HG03045 (cell line): ENCODE data around the gene KIAA0319L.
"Not testable (repeated sequence)": the region's sequence is repeated elsewhere in the genome, so short reads cannot be mapped to it uniquely, and the experiment has no call there.

ENCODE experiments used
- ATAC-seq: cut with Tn5 transposase; IDR thresholded peaks from one replicate; pipeline ENCODE4 v1.9.1; 2021; ENCODE audit warnings: mild to moderate bottlenecking, moderate library complexity; ENCODE audit not compliant: unreplicated experiment

Gene KIAA0319L

DNA sequence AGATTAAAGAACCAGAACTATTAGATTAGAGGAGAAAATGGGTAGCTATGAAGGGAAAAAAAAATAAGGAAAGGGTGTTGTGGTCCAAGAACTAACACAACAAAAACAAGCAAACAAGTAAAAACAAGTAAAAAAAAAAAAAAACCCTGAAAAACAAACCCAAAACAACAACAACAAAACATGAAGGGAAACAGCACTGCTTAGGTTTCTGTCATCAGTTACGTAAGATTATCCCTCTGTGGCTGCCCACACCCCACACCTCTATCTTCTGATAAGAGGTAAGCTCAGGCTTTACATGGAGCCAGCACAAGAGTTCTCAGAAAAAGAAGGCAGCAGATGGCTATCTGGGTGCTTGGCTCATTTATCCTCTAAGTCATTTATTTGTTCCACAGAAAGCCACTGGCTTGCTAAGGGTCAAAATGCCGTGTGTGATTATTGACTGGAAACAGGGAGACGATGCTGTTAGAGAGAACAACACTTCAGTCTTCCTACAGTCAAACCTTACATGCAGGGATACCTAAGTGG lies 57.5 kb downstream of the KIAA0319L start:
- no peak for ATAC-seq

DNA sequence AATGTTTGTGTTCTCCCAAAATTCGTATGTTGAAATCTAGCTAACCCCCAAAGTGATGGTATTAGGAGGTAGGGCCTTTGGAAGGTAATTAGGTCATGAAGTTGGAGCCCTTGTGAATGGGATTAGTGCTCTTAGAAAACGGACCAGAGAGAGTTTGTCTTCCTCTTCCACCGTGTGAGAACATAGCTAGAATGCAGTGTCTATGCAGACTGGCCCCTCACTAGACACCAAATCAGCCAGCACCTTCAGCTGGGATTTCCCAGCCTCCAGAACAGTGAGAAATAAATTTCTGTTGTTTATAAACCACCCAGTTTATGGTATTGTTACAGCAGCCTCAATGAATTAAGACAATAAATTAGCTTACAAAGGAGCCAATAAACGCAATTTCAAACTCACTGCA lies 58.0 kb downstream of the KIAA0319L start:
- ATAC-seq = no peak

DNA sequence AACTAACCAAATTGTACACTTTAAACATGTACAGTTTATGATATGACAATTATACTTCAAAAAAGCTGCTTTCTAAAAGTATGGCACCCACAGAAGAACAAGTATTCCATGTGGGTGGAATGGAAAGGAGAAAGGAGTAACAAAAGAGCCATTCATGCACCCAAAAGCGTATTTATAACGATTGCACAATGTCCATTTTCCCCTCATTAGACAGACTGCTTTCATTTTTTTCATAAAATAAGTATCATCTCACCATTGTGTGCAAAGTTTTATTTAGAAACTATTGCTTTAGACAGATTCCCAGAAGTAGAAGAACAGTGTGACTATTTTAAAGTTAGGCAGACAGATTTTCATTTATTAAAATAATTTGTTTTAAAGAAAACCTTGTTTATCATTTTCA lies 59.6 kb downstream of the KIAA0319L start:
- no peak for ATAC-seq

DNA sequence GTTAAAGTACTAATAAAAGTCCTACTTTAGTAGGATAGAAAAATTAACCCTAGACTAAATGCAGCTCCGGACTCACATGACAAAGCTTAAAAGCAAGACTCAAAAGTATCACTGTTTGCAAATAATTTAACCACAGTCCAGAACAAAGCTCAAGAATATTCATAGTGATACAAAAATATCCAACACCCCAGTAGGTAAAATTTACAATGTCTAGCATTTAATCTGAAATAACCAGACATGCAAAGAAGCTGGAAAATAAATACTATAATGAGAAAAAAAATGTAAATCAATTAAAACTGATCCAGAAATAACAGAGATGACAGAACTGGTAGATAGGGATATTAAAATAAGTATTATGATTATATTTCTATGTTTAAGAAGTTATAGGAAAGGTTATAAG lies 67.0 kb downstream of the KIAA0319L start:
- no peak for ATAC-seq

DNA sequence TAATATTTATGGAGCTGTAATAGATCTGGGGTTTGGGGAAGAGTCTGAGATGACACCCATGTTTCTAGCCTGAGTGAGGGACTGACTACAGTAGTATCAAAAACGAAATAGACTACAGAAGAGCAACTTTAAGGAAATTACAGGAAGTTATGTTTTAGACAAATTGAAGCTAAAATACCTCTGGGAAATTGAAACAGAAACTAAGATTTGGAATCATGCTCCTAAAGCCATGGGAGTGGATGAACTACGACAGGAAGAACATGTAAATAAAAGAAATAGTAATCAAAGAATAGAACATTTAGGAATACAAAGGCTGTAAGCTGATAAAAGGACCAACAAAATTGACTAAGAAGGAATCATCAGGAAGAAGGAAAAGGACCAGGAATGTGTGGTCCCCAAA lies 68.9 kb downstream of the KIAA0319L start:
- no peak for ATAC-seq

DNA sequence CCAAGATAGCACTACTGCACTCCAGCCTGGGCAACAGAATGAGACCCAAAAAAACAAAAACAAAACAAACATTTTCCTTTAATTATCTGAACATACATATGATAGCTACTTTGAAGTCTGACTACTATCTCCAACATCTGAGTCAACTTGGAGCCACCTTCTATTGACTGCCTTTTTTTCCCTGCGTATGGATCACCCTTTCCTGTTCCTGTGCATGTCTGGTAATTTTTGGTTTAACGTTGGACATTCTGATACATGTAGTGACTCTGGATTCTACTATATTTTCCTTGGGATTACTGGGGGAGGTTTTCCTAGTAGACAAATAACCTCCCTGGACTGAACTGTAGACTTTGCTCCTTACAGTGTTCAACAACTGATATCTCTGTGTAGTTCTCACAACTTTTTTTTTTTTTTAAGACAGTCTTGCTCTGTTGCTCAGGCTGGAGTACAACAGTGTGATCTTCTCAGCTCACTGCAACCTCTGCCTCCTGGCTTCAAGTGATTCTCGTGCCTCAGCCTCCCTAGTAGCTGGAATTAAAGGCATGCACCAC lies 70.3 kb downstream of the KIAA0319L start:
- ATAC-seq = no peak

DNA sequence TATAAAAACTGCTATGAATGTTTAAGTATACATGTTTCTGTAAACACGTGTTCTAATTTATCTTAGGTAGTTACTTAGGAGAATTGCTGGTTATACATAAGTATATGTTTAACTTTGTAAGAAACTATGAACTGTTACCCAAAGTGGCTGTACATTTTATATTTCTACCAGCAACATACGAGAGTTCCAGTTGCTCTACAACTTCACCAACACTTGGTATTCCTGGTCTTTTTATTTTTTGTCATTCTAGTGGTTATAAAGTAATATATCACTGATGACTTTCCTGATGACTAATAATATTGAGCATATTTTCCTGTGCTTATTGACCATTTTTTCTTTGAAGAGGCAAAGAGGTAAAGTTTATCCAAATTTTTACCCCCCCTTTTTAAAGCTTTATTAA lies 76.0 kb downstream of the KIAA0319L start:
- no peak for ATAC-seq

DNA sequence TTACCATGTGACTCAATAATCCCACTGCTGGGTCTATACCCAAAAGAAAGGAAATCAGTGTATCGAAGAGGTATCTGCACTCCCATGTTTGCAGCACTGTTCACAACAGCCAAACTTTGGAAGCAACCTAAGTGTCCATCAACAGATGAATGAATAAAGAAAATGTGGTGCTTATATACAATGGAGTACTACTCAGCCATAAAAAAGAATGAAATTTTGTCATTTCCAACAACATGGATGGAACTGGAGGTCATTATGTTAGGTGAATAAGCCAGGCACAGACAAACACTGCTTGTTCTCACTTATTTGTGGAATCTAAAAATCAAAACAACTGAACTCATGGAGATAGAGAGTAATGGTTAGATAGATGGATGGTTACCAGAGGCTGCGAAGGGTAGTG lies 79.3 kb downstream of the KIAA0319L start:
- ATAC-seq = no peak

DNA sequence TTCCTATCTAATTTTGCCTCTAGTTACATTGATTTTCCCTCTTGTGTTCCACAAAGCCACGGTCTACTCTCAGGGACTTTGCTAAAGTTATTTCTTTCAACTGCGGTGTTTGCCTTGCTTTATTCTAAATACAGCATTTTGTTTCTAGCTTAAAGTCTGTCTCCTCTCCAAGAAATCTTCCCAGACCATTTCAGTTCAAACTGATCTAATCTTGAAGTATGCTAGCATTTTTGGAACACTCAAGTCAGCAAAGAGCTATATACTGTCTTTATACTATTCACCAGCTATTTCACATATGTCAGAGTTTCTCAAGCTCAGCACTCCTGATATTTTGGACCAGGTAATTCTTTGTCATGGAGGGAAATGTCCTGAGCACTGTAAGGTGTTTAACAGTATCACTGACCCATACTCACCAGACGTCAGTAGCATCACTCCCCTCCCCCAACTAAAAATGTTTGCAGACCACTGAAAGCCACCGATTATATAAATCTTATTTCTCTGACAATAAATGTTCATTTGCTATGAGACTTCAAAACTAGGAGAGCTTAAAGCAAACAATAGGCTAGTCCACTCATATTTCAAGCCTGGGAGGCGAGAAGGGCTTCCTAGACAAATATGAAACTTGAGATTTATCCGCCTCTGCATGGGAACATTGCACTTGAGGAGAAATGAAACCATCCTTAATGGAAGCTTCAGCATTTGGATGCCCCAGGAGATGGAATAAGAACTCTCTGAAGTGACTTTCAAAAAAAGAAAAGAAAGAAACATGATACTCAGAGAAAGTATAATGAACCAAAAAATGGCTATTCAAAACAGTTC lies 81.1 kb downstream of the KIAA0319L start:
- no peak for ATAC-seq

DNA sequence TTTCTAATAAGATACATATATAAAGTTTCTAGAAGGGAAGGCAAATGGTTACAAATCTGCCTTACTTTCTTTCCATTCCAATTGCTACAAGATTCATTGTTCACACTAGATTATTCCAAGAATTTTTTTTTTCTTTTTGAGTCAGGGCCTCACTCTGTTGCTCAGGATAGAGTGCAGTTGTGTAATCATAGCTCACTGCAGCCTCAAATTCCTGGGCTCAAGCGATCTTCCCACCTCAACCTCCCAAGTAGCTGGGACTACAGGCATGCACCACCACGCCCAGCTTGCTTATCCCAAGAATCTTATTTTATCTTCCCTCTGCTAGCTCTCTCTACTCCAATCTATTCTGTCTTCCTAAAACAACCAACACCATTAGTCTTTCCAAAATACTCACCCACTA lies 81.8 kb downstream of the KIAA0319L start:
- ATAC-seq = no peak

DNA sequence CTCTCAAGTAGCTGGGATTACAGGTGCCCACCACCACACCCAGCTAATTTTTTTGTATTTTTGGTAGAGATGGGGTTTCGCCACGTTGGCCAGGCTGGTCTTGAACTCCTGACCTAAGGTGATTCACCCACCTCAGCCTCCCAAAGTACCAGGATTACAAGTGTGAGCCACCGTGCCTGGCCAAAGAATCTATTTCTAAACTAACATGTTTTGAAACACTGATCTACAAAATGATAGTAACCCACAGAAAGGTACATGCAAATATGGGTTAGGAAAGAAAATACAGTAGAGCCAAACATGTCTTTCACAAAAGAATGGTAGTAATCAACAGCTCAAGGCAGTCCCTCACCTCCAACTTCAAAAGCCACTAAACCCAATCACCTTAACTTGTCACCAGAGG lies 84.0 kb downstream of the KIAA0319L start:
- not testable (repeated sequence) for ATAC-seq

DNA sequence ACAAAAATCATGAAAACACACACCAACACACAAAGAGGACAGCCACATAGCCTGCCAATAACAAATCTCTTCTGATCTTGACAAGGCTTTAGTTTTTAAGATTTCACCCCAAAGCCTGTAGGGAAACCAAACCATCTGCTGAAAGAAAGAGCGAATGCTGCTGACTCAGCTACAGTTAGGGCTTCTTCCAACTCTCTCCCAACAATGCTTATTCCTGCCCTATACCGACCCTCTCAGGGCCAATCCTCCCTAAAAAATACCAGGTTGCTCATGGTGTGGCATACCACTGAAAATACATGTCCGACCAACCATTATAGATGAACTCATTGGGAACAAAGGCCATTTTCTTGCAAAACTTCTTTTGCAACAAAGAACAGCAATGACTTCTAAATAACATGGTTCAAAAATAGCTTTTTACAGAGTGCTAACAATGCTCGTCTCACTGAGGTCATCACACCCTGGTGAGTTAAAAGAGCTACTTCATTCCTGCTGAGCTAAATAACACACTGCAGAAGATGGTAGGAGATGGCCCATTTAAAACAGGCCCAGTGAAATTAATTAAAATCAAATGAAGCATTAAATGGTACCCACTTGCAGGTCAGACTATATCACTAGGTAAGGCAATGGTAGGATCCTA lies 86.1 kb downstream of the KIAA0319L start:
- no peak for ATAC-seq

DNA sequence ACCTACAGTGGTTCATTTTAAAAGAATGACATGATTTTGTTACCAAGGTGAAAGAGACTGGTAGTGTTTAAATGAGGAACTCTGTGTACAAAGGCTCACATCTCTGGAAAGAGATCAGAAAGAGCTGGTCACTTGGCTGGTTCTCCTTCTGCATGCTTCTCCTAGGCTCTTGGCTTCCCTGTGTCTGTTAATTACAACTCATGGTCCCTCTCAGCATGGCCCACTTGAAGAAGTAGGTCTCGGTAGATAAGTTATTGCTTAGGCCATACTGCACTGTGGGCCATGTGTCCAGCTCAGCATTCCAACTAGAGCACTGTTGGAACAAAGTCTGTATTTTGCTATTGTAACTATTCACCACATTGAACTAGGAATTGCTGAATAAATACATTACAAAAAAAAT lies 91.1 kb downstream of the KIAA0319L start:
- no peak for ATAC-seq

DNA sequence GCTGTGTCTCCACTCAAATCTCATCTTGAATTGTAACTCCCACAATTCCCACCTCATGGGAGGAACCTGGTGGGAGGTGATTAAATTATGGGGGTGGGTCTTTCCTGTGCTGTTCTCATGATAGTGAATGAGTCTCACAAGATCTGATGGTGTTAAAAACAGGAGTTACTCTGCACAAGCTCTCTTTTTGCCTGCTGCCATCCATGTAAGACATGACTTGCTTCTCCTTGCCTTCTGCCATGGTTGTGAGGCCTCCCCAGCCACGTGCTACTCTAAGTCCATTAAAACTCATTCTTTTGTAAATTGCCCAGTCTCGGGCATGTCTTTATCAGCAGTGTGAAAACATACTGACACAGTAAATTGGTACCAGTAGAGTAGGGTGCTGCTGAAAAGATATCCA lies 93.5 kb downstream of the KIAA0319L start:
- ATAC-seq = not testable (repeated sequence)

DNA sequence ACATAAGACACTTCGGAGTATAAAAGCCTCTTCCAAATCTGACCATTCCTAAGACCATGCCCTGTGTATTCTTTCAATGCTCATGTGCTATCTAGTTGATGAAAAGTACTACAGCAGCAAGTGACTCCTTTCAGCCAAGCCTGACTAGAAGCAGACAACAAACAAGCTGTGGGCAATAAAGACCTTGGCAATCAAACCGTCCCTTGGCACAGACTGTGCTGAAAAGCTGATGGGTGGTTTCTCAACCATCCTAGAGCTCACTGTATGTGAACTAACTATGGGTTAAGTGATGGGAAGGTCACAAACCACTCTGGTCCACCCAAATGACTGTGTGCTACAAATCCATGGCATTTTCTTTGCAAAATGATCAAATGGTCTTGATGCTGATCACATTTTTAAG lies 94.0 kb downstream of the KIAA0319L start:
- no peak for ATAC-seq

DNA sequence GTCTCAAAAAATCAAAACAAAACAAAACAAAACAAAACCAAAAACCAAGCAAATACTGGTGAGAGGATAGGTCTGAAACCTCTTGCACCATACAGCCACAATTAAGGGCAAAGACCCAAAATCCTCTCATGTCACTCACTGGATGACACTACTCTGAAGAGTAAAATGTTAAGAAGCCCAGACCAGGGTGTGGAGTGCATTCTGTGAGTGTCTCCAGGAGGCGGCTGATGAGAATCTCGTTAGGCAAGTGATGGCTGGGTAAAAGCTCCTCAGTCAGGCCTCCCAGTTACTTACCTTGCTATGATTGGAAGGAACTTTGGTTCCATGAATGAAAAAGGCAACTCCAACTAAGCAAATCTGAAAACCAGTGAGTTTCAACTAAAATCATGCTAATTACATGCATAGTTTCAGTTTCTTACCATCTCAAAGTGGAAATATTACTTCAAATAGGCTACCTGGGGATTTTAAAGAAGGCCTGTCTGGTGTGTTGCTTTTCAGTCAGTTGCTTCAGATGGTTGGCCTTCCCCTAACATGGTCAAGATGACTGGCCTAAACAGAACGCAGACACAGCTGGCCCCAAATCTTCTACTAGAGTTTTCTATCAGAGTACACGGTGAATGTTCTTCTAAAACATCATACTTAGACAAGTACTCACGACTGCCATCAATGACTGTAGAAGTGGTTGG lies 95.1 kb downstream of the KIAA0319L start:
- ATAC-seq = no peak

DNA sequence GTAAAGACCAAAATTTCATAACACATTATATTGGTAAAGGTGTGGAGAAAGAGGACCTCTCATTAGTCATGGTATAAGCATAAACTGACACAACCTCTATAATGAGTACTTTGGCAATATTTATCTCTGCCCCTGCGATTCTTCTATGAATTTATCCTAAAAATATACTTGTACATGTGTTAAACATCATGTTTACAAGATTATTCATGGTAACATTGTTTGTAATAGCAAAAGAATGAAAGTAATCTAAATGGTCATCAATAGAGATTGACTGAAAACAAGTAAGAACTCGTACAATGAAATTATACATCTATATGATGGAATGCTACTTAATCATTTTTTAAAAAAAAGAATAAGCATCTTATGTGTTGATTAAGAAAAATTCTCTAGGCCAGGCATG lies 96.4 kb downstream of the KIAA0319L start:
- ATAC-seq = no peak

DNA sequence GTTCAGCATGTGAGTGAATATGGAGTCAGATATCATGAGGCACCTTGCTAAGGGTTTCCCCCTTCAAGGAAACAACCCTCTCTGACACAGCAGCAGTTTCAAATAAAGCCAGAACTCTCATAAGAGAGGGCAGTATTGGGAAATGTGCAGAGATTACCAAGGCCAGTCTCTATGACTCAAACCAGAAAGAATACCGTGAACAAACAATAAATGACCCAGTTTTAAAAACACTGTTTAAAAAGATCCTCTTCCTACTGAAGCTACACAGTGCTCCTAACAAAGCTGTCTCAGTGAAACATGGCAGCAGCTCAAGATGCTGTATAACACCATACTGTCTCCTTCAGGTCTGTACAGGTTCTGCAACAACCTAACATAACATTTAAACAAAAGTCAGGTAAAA lies 102.6 kb downstream of the KIAA0319L start:
- no peak for ATAC-seq

DNA sequence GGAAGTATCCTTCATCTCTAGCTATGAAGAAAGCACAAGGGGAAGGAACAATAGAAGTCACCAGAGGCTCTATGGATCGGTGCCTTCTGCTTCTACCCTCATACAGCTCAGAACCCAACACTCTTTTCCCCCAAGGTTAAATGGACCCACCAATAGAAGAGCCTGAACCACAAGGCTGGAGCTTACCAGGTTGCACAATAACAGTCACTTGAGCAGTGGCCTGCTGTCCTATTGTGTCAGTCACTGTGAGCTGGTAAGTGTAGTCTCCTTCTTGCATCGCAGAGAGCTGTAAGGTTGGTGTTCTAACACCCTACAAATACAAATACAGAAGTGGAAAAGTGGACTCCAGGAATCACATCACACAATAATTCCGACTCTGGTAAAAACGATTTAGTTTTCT lies 103.0 kb downstream of the KIAA0319L start:
- ATAC-seq = no peak

DNA sequence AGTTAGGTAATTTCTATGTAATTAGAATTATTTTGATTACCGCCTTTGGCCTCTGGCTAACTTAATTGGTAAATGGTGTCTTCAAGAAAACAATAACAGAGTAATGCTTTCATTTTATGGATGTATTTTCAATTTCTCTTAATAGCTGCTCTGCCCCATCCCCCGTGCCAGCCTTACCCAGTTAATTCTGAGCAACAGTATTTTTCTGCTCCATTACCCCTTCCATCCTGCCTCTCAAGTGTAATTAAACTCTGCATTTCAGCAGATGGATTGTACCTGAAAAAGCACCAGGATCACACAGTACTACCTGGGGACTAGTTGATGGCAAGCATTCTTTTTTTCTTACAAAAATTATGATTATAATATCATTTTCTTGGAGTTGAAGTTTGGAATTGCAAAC lies 104.2 kb downstream of the KIAA0319L start:
- ATAC-seq = no peak

DNA sequence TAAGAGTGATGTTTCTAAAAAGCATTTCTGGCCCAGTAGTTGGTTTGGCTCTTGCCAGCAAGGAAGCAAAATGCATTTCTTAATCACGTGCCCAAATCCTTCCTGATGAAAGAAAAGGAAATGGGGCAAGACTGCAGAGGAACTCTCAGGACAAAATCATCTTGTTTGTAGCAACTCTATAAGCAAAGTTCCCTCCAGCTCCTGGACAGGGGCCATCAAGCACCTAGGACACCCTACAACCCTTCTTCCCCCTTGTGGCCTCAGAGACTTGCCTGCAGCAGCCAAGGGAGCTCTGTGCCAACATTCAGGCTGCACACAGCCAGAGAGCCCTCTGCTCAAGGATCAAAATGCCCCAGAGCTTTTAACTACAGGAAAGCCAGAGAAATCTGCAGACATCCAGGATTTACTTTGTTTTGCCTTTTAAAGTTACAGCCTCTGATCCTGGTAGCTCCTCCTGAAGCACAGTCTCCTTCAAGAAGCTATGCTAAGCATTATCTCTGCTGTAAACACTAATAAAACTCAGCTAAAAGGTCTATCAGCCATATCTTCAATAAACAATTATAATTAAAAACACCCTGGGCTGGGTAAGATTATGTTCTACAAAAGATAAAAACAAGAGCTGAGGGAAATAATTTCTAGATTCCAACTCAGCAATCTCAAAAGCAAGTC lies 105.0 kb downstream of the KIAA0319L start:
- no peak for ATAC-seq
